GM12801 (cell line): ENCODE results near the gene LCE7A.

ENCODE experiments used
- TF ChIP-seq, protein P1 (sequence below): IDR thresholded peaks from one replicate; pipeline ENCODE4 v1.5.1; 2011; ENCODE audit warnings: control low read depth; ENCODE audit not compliant: insufficient read length; ENCODE audit errors: extremely low read depth

The LCE7A gene

GRCh38 chr1:152880316-152880715 lies 20.5 kb downstream of the LCE7A start:
- TF ChIP-seq, protein P1, sequence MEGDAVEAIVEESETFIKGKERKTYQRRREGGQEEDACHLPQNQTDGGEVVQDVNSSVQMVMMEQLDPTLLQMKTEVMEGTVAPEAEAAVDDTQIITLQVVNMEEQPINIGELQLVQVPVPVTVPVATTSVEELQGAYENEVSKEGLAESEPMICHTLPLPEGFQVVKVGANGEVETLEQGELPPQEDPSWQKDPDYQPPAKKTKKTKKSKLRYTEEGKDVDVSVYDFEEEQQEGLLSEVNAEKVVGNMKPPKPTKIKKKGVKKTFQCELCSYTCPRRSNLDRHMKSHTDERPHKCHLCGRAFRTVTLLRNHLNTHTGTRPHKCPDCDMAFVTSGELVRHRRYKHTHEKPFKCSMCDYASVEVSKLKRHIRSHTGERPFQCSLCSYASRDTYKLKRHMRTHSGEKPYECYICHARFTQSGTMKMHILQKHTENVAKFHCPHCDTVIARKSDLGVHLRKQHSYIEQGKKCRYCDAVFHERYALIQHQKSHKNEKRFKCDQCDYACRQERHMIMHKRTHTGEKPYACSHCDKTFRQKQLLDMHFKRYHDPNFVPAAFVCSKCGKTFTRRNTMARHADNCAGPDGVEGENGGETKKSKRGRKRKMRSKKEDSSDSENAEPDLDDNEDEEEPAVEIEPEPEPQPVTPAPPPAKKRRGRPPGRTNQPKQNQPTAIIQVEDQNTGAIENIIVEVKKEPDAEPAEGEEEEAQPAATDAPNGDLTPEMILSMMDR: no peak

DNA sequence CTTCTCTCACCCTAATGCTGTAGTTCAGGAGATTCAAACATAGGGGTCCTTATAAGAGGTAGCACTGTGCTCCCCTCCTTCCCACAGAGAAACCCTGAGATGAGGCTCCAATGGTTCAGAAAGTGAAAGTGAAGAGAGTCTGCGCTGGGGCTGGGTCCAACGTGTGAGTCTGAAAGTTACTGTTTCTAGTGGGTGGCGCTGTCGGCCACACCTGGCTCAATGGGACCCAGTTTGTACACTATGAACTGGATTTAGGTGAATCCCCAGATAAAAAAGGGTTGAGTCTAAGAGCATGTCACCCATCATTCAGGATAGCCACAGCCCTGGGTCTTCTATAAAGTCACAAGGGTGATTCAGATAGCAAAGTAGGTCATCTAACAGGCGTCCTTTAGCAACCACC lies 21.1 kb downstream of the LCE7A start:
- TF ChIP-seq, protein P1: no peak

GRCh38 chr1:152884085-152884484 lies 24.3 kb downstream of the LCE7A start:
- TF ChIP-seq, protein P1: no peak

- TF ChIP-seq, protein P1: no peak
Observed at GRCh38 chr1:152884506-152884905, 24.7 kb downstream of the LCE7A start.

DNA sequence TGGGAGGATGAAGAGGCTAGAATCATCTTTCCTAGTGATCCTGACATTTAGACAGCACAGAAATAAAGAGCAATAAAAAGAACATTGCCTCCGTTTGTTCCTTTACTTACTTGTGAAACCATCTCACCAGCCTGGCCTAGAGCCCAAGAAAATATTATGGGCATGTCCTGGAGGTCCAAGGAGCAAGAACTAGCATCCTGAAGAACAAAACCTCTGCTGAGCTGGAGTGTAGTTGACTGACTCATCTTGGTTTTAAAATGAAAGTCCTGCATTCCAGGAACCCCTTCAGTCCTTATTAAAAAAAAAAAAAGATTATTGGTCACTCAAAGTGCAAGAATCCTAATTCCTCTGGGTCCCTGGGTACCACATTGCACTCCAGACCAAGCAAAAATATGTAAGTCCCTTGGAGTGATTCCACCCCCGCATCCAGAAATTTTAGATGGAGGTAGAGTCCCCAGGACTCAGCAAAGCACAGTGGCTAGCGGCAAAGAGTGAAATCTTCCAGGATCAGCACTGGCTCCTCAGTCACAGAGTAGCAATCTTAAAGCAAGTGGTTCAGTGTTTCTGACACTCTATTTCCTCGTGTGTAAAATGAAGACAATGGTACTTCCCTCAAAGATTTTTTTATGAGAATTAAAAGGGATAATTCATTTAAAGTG lies 25.3 kb downstream of the LCE7A start:
- TF ChIP-seq, protein P1: no peak

DNA sequence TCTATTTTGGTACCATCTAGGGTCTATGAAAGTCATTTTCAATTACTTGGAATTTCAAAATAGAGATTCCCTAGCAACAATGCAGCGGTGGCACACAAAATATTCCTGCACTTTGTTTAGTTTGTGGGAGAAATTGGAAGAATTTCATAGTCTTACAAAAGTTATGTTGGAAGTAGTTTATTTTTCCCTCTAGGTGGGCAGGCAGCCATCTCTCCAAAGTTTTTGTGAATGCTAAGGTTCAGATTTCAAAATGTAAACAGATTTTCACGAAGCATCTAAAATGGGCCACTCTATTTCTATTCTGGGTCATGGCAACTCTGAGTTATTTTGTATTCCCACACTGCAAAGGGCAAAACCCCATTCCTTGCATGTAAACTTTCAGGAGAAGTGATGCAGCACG lies 26.3 kb downstream of the LCE7A start:
- TF ChIP-seq, protein P1: no peak

DNA sequence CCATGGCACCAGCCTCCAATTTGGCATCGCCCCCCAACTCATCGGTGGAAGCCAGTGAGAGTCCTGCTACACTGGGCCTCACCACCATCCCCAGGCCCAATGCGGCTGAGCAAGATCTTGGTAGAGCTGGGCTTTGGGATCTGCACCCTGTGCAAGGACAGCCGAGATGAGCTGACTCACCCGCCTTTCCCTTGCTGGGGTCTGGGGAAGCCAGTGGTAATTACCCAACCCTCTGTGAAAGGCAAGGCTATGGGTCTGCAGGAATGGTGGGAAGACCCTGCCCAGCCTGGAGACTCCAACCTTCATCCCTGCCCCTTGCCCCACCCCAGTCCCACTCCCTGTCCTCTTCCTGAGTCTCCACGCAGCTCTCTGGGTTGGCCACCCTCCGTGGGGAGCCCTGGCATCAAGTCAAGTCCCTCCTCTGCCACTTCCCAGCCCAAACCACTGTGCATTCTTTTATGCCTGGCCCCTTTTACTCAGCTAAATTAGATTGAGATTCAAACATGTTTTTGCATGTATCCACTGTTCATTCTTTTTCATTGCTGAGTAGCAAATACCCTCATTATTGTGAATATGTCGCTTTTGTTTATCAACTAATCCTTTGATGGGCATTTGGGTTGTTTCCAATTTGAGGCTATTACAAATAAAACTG lies 27.1 kb downstream of the LCE7A start:
- TF ChIP-seq, protein P1: no peak
